Cardiac fibroblast (primary cell): ENCODE results near the gene OTOG.

Experiments used
- DNase-seq, 2 donors: peaks; one replicate each; pipeline versions ENCODE4 v3.0.0 to v3.0.0-alpha.2; 2010; ENCODE audit warnings: low read depth in 2 of 2
- H3K4me3 ChIP-seq, 2 donors: replicated peaks in 1 of 2; 1 replicate in 1 of 2; 2 replicates in 1 of 2; pipeline ENCODE4 v1.5.1; 2011; ENCODE audit warnings: low read depth in 2 of 2, low read length in 2 of 2, mild to moderate bottlenecking in 2 of 2, moderate library complexity in 1 of 2
- TF ChIP-seq, protein P1 (sequence below): IDR thresholded peaks from one replicate; pipeline ENCODE4 v1.5.1; 2011; ENCODE audit warnings: low read depth, mild to moderate bottlenecking, low read length, inconsistent platforms

Gene OTOG

GRCh38 chr11:17558025-17558780, 11.1 kb downstream of the OTOG start:
- H3K4me3 ChIP-seq: no peak overlapping the region
- TF ChIP-seq, protein P1, sequence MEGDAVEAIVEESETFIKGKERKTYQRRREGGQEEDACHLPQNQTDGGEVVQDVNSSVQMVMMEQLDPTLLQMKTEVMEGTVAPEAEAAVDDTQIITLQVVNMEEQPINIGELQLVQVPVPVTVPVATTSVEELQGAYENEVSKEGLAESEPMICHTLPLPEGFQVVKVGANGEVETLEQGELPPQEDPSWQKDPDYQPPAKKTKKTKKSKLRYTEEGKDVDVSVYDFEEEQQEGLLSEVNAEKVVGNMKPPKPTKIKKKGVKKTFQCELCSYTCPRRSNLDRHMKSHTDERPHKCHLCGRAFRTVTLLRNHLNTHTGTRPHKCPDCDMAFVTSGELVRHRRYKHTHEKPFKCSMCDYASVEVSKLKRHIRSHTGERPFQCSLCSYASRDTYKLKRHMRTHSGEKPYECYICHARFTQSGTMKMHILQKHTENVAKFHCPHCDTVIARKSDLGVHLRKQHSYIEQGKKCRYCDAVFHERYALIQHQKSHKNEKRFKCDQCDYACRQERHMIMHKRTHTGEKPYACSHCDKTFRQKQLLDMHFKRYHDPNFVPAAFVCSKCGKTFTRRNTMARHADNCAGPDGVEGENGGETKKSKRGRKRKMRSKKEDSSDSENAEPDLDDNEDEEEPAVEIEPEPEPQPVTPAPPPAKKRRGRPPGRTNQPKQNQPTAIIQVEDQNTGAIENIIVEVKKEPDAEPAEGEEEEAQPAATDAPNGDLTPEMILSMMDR: no peak
- DNase-seq: no peak

- TF ChIP-seq, protein P1: no peak
- no peak overlapping the region for H3K4me3 ChIP-seq
- no peak for DNase-seq
Observed at GRCh38 chr11:17558916-17559315, 11.9 kb downstream of the OTOG start.

GRCh38 chr11:17559341-17560087, 12.5 kb downstream of the OTOG start:
- H3K4me3 ChIP-seq: no peak overlapping the region
- TF ChIP-seq, protein P1: no peak
- DNase-seq: no peak

- DNase-seq: no peak
- TF ChIP-seq, protein P1: no peak
- no peak overlapping the region for H3K4me3 ChIP-seq
Observed at GRCh38 chr11:17560281-17561110, 13.4 kb downstream of the OTOG start.

GRCh38 chr11:17561111-17561415, 14.0 kb downstream of the OTOG start:
- no peak for DNase-seq
- H3K4me3 ChIP-seq: no peak overlapping the region
- TF ChIP-seq, protein P1: no peak

DNA sequence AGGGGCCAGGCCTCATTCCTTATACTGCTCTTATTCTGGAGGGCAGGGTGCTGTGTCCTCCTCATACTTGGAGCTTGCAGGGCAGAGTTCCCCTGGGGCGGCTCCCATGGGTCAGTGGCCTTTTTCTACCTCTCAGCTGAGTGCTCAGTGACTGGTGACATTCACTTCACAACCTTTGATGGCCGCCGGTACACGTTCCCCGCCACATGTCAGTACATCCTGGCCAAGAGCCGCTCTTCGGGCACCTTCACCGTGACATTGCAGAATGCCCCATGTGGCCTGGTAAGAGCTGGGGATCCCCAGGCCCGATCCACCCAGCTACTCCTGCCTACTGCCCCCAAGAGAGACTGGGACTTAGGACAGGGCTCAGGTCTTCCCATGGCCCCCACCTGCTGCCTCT, 14.5 kb downstream of the OTOG start:
- H3K4me3 ChIP-seq: no peak overlapping the region
- TF ChIP-seq, protein P1: no peak
- no peak for DNase-seq
